ENCODE results near the gene PLAC8. TPM values are rescaled to one million over a fixed set of nuclear protein-coding genes. Genes with fewer than 3 reads are reported as not detected.
A peak's percentile ranks its signal among the peaks of the same experiment; 100 is the strongest.

PLAC8 gene
- polyA plus RNA-seq, 3 donors, result 114 to 626 (median 170) TPM

DNA sequence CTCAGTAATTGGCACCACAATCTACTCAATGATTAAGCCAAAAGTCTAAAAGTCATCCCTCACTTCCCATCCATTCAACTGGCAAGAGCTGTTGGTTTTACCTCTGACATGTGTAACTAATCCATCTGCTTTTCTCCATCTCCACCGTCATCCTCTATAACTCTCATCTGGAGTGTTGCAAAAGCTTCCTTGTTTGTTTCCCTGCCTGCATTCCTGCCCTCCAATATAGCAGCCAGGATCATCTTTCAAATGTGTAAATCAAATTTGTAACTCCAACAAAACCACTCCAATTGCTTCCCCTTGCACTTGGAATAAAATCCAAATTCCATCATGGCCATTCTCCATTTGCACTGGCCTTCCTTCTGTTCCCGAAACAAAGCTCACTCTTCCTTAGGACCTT is 4.3 kb upstream of the PLAC8 start:
- 63% methylated on average over 2 of the region's 2 CpGs for WGBS (ENCODE audit: insufficient coverage)
- intact Hi-C loops (cut with micrococcal nuclease), result no loop called here
- Mint-ChIP-seq H3K9me3 (peaks cover 0 to 4% (median 0%) of the 10 kb centered on the region in 7 donors), H3K4me1 (peaks cover 75% of the 10 kb centered on the region), H3K27ac (peak overlapping the region in 4 of 7 donors; percentile 1 to 76 (median 46)), H3K36me3 (no peaks in the 10 kb centered on the region), H3K4me3 (no peak overlapping the region), H3K27me3 (ENCODE audit: low read depth in 3 of 3) (peaks cover 0 to 4% (median 0%) of the 10 kb centered on the region in 3 donors)
- TF ChIP-seq, protein P1, sequence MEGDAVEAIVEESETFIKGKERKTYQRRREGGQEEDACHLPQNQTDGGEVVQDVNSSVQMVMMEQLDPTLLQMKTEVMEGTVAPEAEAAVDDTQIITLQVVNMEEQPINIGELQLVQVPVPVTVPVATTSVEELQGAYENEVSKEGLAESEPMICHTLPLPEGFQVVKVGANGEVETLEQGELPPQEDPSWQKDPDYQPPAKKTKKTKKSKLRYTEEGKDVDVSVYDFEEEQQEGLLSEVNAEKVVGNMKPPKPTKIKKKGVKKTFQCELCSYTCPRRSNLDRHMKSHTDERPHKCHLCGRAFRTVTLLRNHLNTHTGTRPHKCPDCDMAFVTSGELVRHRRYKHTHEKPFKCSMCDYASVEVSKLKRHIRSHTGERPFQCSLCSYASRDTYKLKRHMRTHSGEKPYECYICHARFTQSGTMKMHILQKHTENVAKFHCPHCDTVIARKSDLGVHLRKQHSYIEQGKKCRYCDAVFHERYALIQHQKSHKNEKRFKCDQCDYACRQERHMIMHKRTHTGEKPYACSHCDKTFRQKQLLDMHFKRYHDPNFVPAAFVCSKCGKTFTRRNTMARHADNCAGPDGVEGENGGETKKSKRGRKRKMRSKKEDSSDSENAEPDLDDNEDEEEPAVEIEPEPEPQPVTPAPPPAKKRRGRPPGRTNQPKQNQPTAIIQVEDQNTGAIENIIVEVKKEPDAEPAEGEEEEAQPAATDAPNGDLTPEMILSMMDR (IDR thresholded peaks at IDR 0.05), result no peak
- Histone ChIP-seq H3K9ac (ENCODE audit: insufficient read depth, low read length, poor library complexity, severe bottlenecking) (no peak overlapping the region), H3K4me3 (replicated peaks in 1 of 3; ENCODE audit: low read depth in 2 of 3, low read length in 3 of 3) (no peak overlapping the region), H3K27ac (ENCODE audit: low read depth in 1 of 2, low read length in 2 of 2) (peak overlapping the region in 1 of 2 donors; percentile 36), H3K4me1 (ENCODE audit: control insufficient read depth in 1 of 2, insufficient read depth in 2 of 2, low read length in 2 of 2) (peaks cover 61 to 75% of the 10 kb centered on the region in 2 donors), H4K20me1 (ENCODE audit: insufficient read depth, low read length) (no peaks in the 10 kb centered on the region), H3K9me3 (replicated peaks in 1 of 2; ENCODE audit: control insufficient read depth in 1 of 2, insufficient read depth in 1 of 2, low read length in 2 of 2) (no peaks in the 10 kb centered on the region), H3K79me2 (ENCODE audit: insufficient read depth, low read length) (peaks cover 46% of the 10 kb centered on the region), H3K4me2 (replicated peaks; ENCODE audit: extremely low read depth, low read length, poor library complexity, severe bottlenecking) (peak overlapping the region; percentile 5), H2AFZ (ENCODE audit: insufficient read depth, low read depth, low read length, poor library complexity, severe bottlenecking) (no peak overlapping the region), H3K27me3 (ENCODE audit: control insufficient read depth in 2 of 2, insufficient read depth in 2 of 2, low read length in 2 of 2) (no peaks in the 10 kb centered on the region), H3K36me3 (replicated peaks in 1 of 2; ENCODE audit: control insufficient read depth in 1 of 2, insufficient read depth in 2 of 2, low read length in 2 of 2) (no peaks in the 10 kb centered on the region)
- DNase-seq, result no peak

DNA sequence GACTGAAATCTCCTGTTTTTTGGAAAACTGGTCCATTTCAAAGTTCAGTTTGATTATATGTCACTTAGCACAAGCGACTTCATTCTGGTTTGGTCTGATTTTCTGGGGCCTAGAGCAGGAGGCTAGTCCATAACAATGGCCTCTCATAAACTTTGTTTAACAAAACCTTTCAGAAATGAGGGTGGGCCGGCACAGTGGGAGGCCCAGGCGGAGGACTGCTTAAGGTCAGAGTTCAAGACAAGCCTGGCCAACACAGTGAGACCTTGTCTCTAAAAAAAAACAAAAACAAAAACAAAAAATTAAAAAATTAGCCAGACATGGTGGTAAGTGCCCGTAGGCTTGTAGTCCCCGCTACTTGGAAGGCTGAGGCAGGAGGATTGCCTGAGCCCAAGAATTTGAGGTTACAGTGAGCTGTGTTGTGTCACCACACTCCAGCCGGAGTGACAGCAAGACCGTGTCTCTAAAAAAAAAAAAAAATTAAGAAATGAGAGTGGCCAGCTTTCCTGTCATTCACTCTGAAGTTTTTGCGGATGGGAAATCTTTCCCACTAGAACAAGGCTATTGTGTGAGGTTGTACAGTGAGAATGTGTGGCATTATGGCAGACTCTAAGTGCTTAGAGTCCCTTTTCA is 1.2 kb upstream of the PLAC8 start:
- peak in 2 of 3 donors; percentile 36 to 40 for DNase-seq
- Histone ChIP-seq H3K4me1 (ENCODE audit: control insufficient read depth in 1 of 2, insufficient read depth in 2 of 2, low read length in 2 of 2) (peaks cover 63 to 76% of the 10 kb centered on the region in 2 donors), H3K79me2 (ENCODE audit: insufficient read depth, low read length) (peaks cover 69% of the 10 kb centered on the region), H3K4me3 (replicated peaks in 1 of 3; ENCODE audit: low read depth in 2 of 3, low read length in 3 of 3) (peak overlapping the region in 1 of 3 experiments; percentile 90), H3K36me3 (replicated peaks in 1 of 2; ENCODE audit: control insufficient read depth in 1 of 2, insufficient read depth in 2 of 2, low read length in 2 of 2) (no peaks in the 10 kb centered on the region), H3K4me2 (replicated peaks; ENCODE audit: extremely low read depth, low read length, poor library complexity, severe bottlenecking) (peak overlapping the region; percentile 87), H2AFZ (ENCODE audit: insufficient read depth, low read depth, low read length, poor library complexity, severe bottlenecking) (peak overlapping the region; percentile 64), H3K9me3 (replicated peaks in 1 of 2; ENCODE audit: control insufficient read depth in 1 of 2, insufficient read depth in 1 of 2, low read length in 2 of 2) (no peaks in the 10 kb centered on the region), H3K27ac (ENCODE audit: low read depth in 1 of 2, low read length in 2 of 2) (peak overlapping the region; percentile 79 to 84), H3K27me3 (ENCODE audit: control insufficient read depth in 2 of 2, insufficient read depth in 2 of 2, low read length in 2 of 2) (no peaks in the 10 kb centered on the region), H4K20me1 (ENCODE audit: insufficient read depth, low read length) (no peaks in the 10 kb centered on the region), H3K9ac (ENCODE audit: insufficient read depth, low read length, poor library complexity, severe bottlenecking) (peak overlapping the region; percentile 32)
- intact Hi-C loops (cut with micrococcal nuclease), result loop anchor here in 1 of 2 donors (2.0 kb wide), 1 partner anchor 135 kb away; no protein-coding TSS in a partner anchor
- Mint-ChIP-seq H3K27me3 (ENCODE audit: low read depth in 3 of 3) (peaks cover 0 to 4% (median 0%) of the 10 kb centered on the region in 3 donors), H3K36me3 (no peaks in the 10 kb centered on the region), H3K27ac (peak overlapping the region; percentile 86 to 91 (median 88)), H3K4me1 (peaks cover 70% of the 10 kb centered on the region), H3K9me3 (peaks cover 0 to 2% (median 0%) of the 10 kb centered on the region in 7 donors), H3K4me3 (peak overlapping the region; percentile 37 to 43)
- TF ChIP-seq, protein P1 (IDR thresholded peaks at IDR 0.05), result no peak
- 10% methylated on average over 2 of the region's 8 CpGs for WGBS (ENCODE audit: insufficient coverage)

All from CD14-positive monocyte (primary cell).